HepG2 (cell line): Measurements from ENCODE around the gene GRIN2D. TPM values are rescaled to one million over a fixed set of nuclear protein-coding genes. Genes with fewer than 3 reads are reported as not detected.

Source experiments
- CREM ChIP-seq, 2 experiments: sonication (generic) in 1 of 2; formaldehyde crosslinking in 1 of 2; IDR thresholded peaks; 2 replicates each; pipeline versions ENCODE4 v1.4.0 to v1.6.1; 2016 to 2020; ENCODE audit warnings: antibody characterized with exemption in 1 of 2, mild to moderate bottlenecking in 1 of 2, missing genetic modification reagents in 1 of 2
- HDAC1 ChIP-seq: sonication (generic); formaldehyde crosslinking; IDR thresholded peaks from 2 replicates; pipeline ENCODE4 v1.5.1; 2020; ENCODE audit warnings: mild to moderate bottlenecking, missing genetic modification reagents
- HNRNPH1 ChIP-seq: fragments of 200-400 bp; formaldehyde crosslinking; optimal IDR thresholded peaks from 2 replicates; pipeline ENCODE3; 2017; ENCODE audit warnings: mild to moderate bottlenecking, low read depth, low read length
- IKZF1 ChIP-seq: fragments of 450-650 bp; IDR thresholded peaks from 2 replicates; pipeline ENCODE4 v1.7.1; 2016
- KDM5A ChIP-seq: fragments of 200-600 bp; sonication (generic); IDR thresholded peaks from 2 replicates; pipeline ENCODE4 v1.7.0; 2018; ENCODE audit warnings: antibody characterized with exemption, mild to moderate bottlenecking, low read length, borderline replicate concordance
- PHF5A ChIP-seq: IDR thresholded peaks from one replicate; pipeline ENCODE4 v1.6.1; 2018; ENCODE audit warnings: low read depth, missing genetic modification reagents; ENCODE audit not compliant: unreplicated experiment
- RXRA ChIP-seq: sonication (generic); formaldehyde crosslinking; IDR thresholded peaks from 2 replicates; pipeline ENCODE4 v1.5.1; 2020; ENCODE audit warnings: missing genetic modification reagents
- SATB2 ChIP-seq: sonication (generic); formaldehyde crosslinking; IDR thresholded peaks from 2 replicates; pipeline ENCODE4 v1.5.0; 2020; ENCODE audit warnings: missing genetic modification reagents
- SMARCC2 ChIP-seq: fragments of 450-650 bp; IDR thresholded peaks from 2 replicates; pipeline ENCODE4 v1.6.1; 2017; ENCODE audit warnings: antibody characterized with exemption, mild to moderate bottlenecking
- SRSF9 ChIP-seq: fragments of 200-400 bp; formaldehyde crosslinking; IDR thresholded peaks from 2 replicates; pipeline ENCODE4 v1.6.1; 2018; ENCODE audit warnings: borderline replicate concordance, mild to moderate bottlenecking, low read depth, low read length; ENCODE audit not compliant: insufficient read depth, poor library complexity, severe bottlenecking
- ZNF33B ChIP-seq: sonication (generic); formaldehyde crosslinking; IDR thresholded peaks from 2 replicates; pipeline ENCODE4 v1.5.1; 2020; ENCODE audit warnings: mild to moderate bottlenecking, missing genetic modification reagents
- ZNF563 ChIP-seq: sonication (generic); formaldehyde crosslinking; IDR thresholded peaks from 2 replicates; pipeline ENCODE4 v1.8.0; 2022; ENCODE audit warnings: mild to moderate bottlenecking, moderate library complexity, missing genetic modification reagents
- ZSCAN30 ChIP-seq: sonication (generic); formaldehyde crosslinking; IDR thresholded peaks from 2 replicates; pipeline ENCODE4 v1.5.0; 2020; ENCODE audit warnings: mild to moderate bottlenecking, missing genetic modification reagents
- polyA plus RNA-seq, 8 experiments: library from polyadenylated mRNA; depleted of rRNA in 3 of 8; stranded (reverse) in 7 of 8; unstranded in 1 of 8; fragments of >200 nt; fragmentation: Illumina TruSeq in 4 of 8; extraction: Trizol in 4 of 8; gene quantifications; 2 replicates each; pipeline versions ENCODE4 v1.2.1 to v1.2.3, GENCODE V29; 2011 to 2016; ENCODE audit warnings: low read depth in 4 of 8, missing spikeins in 1 of 8, mixed read lengths in 1 of 8; ENCODE audit not compliant: insufficient read depth in 1 of 8
- total RNA-seq, 5 experiments: library from RNA; depleted of rRNA; stranded (reverse); fragments of >200 nt; fragmentation: Illumina TruSeq; extraction: Trizol; gene quantifications; 2 replicates each; pipeline ENCODE4 v1.2.3, GENCODE V29; 2016; ENCODE audit warnings: low read depth in 1 of 5
- TF ChIP-seq, protein P1 (sequence below): sonication (generic); formaldehyde crosslinking; IDR thresholded peaks from 2 replicates; pipeline ENCODE4 v1.8.0; 2023; ENCODE audit warnings: mild to moderate bottlenecking, missing genetic modification reagents
- TF ChIP-seq, protein P2 (sequence below): sonication (generic); formaldehyde crosslinking; IDR thresholded peaks from 2 replicates; pipeline ENCODE4 v1.9.0; 2022; ENCODE audit warnings: missing genetic modification reagents, mild to moderate bottlenecking, borderline replicate concordance
- TF ChIP-seq, protein P3 (sequence below): sonication (generic); formaldehyde crosslinking; IDR thresholded peaks from 2 replicates; pipeline ENCODE4 v1.5.1; 2020; ENCODE audit warnings: mild to moderate bottlenecking, missing genetic modification reagents
- TF ChIP-seq, protein P4 (sequence below): sonication (generic); formaldehyde crosslinking; IDR thresholded peaks from 2 replicates; pipeline ENCODE4 v1.5.1; 2020; ENCODE audit warnings: missing genetic modification reagents, mild to moderate bottlenecking, borderline replicate concordance
- TF ChIP-seq, protein P5 (sequence below), 2 experiments: fragments of 450-650 bp in 1 of 2; sonication (generic) in 1 of 2; formaldehyde crosslinking; IDR thresholded peaks; 2 replicates each; pipeline versions ENCODE4 v1.5.0 to v1.8.0; 2020 to 2022; ENCODE audit warnings: mild to moderate bottlenecking in 1 of 2, missing genetic modification reagents in 1 of 2

GRIN2D gene
- total and polyA plus RNA-seq, 2 of the 13 experiments (the other 11 are each of a cell fraction or from before 2014, with no cell fraction given): 0.02 to 0.13 TPM

DNA sequence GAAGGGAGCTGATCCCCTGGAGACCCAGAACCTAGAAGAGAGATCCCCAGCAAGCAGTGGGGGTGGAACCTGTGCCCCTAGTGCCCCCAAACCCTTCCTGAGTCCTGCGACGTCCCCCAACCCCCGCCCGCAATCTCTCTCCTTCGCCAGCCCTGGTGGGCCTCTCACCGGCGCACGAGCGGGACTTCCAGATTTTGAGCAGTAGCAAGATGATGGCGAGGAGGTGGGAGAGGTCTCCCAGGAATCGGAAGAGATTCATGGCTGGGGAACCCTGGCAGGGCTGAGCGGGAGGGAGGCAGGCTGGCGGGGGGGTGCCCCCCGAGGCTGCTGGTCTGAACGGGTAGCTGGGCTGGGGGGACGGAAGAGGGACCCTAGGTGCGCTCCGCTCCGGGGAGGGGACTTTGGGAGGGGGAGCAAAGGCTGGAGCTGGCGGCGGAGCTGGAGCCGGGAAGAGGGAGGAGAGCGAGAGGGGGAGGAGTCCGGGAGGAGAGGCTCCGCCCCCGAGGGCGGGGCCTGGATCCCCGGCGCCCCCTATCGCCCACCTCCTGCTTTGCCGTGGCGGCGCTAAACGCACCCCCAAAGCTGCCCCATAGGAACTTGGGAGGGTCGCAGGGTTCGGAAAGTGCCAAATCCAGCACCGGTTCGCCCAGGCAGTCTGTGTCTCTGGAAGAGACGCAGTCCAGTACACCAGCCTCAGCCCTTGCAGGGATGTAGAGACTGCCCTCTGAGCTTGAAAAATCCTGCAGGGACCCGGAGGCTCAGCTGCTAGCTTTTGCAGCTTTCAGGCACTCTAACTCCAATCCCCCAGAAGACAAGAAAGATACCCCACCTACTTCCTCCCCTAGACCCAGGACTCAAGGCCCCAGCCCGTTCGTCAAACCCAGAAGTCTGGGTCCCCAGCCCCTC, 2.1 kb upstream of the GRIN2D start, which contains the start of gene KDELR1 (continued):
- TF ChIP-seq, protein P1, sequence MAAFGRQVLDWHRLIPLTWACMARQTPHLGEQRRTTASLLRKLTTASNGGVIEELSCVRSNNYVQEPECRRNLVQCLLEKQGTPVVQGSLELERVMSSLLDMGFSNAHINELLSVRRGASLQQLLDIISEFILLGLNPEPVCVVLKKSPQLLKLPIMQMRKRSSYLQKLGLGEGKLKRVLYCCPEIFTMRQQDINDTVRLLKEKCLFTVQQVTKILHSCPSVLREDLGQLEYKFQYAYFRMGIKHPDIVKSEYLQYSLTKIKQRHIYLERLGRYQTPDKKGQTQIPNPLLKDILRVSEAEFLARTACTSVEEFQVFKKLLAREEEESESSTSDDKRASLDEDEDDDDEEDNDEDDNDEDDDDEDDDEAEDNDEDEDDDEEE (CRISPR knock-in tag): no peak
- TF ChIP-seq CREM (IDR thresholded peaks at IDR 0.05): no peak
- no peak for TF ChIP-seq CREM (CRISPR knock-in tag; IDR thresholded peaks at IDR 0.05)
- TF ChIP-seq ZNF33B (CRISPR knock-in tag): 0 out of 2 replicates have a peak, but pooled peaks have one; percentile 27
- no peak for TF ChIP-seq IKZF1
- no peak for TF ChIP-seq SMARCC2
- TF ChIP-seq RXRA (CRISPR knock-in tag): no peak
- TF ChIP-seq, protein P2, sequence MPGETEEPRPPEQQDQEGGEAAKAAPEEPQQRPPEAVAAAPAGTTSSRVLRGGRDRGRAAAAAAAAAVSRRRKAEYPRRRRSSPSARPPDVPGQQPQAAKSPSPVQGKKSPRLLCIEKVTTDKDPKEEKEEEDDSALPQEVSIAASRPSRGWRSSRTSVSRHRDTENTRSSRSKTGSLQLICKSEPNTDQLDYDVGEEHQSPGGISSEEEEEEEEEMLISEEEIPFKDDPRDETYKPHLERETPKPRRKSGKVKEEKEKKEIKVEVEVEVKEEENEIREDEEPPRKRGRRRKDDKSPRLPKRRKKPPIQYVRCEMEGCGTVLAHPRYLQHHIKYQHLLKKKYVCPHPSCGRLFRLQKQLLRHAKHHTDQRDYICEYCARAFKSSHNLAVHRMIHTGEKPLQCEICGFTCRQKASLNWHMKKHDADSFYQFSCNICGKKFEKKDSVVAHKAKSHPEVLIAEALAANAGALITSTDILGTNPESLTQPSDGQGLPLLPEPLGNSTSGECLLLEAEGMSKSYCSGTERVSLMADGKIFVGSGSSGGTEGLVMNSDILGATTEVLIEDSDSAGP: peak; percentile 68; the same call in 1 of the 2 replicates
- TF ChIP-seq SATB2 (CRISPR knock-in tag): no peak
- no peak for TF ChIP-seq PHF5A (CRISPR knock-in tag)
- TF ChIP-seq, protein P3, sequence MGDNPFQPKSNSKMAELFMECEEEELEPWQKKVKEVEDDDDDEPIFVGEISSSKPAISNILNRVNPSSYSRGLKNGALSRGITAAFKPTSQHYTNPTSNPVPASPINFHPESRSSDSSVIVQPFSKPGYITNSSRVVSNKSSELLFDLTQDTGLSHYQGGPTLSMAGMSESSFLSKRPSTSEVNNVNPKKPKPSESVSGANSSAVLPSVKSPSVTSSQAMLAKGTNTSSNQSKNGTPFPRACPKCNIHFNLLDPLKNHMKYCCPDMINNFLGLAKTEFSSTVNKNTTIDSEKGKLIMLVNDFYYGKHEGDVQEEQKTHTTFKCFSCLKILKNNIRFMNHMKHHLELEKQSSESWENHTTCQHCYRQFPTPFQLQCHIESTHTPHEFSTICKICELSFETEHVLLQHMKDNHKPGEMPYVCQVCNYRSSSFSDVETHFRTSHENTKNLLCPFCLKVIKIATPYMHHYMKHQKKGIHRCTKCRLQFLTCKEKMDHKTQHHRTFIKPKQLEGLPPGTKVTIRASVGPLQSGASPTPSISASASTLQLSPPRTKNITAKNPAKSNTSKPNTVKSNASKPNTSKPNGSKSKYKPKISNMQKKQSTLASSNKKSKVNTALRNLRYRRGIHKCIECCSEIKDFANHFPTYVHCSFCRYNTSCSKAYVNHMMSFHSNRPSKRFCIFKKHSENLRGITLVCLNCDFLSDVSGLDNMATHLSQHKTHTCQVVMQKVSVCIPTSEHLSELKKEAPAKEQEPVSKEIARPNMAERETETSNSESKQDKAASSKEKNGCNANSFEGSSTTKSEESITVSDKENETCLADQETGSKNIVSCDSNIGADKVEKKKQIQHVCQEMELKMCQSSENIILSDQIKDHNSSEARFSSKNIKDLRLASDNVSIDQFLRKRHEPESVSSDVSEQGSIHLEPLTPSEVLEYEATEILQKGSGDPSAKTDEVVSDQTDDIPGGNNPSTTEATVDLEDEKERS (CRISPR knock-in tag): 0 out of 2 replicates have a peak, but pooled peaks have one; percentile 74
- no peak for TF ChIP-seq HDAC1 (CRISPR knock-in tag)
- peak; percentile 60; the same call in 1 of the 2 replicates for TF ChIP-seq KDM5A
- TF ChIP-seq ZNF563 (CRISPR knock-in tag): 0 out of 2 replicates have a peak, but pooled peaks have one; percentile 25
- TF ChIP-seq, protein P4, sequence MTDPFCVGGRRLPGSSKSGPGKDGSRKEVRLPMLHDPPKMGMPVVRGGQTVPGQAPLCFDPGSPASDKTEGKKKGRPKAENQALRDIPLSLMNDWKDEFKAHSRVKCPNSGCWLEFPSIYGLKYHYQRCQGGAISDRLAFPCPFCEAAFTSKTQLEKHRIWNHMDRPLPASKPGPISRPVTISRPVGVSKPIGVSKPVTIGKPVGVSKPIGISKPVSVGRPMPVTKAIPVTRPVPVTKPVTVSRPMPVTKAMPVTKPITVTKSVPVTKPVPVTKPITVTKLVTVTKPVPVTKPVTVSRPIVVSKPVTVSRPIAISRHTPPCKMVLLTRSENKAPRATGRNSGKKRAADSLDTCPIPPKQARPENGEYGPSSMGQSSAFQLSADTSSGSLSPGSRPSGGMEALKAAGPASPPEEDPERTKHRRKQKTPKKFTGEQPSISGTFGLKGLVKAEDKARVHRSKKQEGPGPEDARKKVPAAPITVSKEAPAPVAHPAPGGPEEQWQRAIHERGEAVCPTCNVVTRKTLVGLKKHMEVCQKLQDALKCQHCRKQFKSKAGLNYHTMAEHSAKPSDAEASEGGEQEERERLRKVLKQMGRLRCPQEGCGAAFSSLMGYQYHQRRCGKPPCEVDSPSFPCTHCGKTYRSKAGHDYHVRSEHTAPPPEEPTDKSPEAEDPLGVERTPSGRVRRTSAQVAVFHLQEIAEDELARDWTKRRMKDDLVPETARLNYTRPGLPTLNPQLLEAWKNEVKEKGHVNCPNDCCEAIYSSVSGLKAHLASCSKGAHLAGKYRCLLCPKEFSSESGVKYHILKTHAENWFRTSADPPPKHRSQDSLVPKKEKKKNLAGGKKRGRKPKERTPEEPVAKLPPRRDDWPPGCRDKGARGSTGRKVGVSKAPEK (CRISPR knock-in tag): no peak; the same call in 1 of the 2 replicates
- TF ChIP-seq HNRNPH1: no peak
- TF ChIP-seq ZSCAN30 (CRISPR knock-in tag): no peak
- no peak for TF ChIP-seq SRSF9
- TF ChIP-seq, protein P5, sequence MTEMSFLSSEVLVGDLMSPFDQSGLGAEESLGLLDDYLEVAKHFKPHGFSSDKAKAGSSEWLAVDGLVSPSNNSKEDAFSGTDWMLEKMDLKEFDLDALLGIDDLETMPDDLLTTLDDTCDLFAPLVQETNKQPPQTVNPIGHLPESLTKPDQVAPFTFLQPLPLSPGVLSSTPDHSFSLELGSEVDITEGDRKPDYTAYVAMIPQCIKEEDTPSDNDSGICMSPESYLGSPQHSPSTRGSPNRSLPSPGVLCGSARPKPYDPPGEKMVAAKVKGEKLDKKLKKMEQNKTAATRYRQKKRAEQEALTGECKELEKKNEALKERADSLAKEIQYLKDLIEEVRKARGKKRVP (CRISPR knock-in tag; IDR thresholded peaks at IDR 0.05): peak in 1 of 2 experiments; percentile 12; a peak in 1 of 4 replicates
